HG03066 (cell line): ENCODE results near the gene CGREF1.

Experiments
- ATAC-seq: cut with Tn5 transposase; IDR thresholded peaks from one replicate; pipeline ENCODE4 v1.9.1; 2021; ENCODE audit warnings: low read depth; ENCODE audit not compliant: unreplicated experiment

Gene CGREF1

GRCh38 chr2:27051902-27052645, 66.9 kb downstream of the CGREF1 start:
- no peak for ATAC-seq

- ATAC-seq, result peak; percentile 72
These were observed 67.7 kb downstream of the CGREF1 start, which contains the start of gene AGBL5 for GRCh38 chr2:27050996-27051901. TSS of gene AGBL5 (plus strand) at chr2:27051668. CDS start at chr2:27052959, 1,291 bp downstream.
